Measurements from ENCODE around the gene C18orf63.

- TF ChIP-seq CTCF (IDR thresholded peaks at IDR 0.05) (no peak), POLR2A (IDR thresholded peaks at IDR 0.05) (no peak)
These were observed 21.1 kb upstream of the C18orf63 start for GRCh38 chr18:74294526-74294925.
